ENCODE measurements around the gene MARCHF2.

Gene MARCHF2

GRCh38 chr19:8453616-8454015 is 40.5 kb downstream of the MARCHF2 start:
- no peak overlapping the region for H3K4me3 ChIP-seq (ENCODE audit: low read length)
- TF ChIP-seq ZNF274 (IDR thresholded peaks at IDR 0.05; ENCODE audit: low read depth, low read length): no peak

DNA sequence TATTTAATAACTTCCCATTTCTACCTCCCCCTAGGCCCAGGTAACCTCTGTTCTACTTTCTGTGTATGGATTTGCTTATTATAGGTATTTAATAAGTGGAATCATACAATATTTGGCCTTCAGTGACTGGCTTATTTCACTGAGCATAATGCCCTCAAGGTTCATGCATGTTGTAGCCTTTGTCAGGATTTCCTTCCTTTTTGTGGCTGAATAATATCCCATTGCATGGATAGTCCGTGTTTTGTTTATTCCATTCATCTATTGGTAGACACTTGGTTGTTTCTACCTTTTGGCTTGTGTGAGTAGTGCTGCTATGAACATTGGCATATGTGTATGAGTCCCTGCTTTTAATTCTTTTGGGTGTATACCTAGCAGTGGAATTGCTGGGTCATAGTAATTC is 41.1 kb downstream of the MARCHF2 start:
- TF ChIP-seq ZNF274 (IDR thresholded peaks at IDR 0.05; ENCODE audit: low read depth, low read length): no peak
- no peak overlapping the region for H3K4me3 ChIP-seq (ENCODE audit: low read length)

GRCh38 chr19:8455018-8455417 is 41.9 kb downstream of the MARCHF2 start:
- H3K4me3 ChIP-seq (ENCODE audit: low read length): no peak overlapping the region
- no peak for TF ChIP-seq ZNF274 (IDR thresholded peaks at IDR 0.05; ENCODE audit: low read depth, low read length)

DNA sequence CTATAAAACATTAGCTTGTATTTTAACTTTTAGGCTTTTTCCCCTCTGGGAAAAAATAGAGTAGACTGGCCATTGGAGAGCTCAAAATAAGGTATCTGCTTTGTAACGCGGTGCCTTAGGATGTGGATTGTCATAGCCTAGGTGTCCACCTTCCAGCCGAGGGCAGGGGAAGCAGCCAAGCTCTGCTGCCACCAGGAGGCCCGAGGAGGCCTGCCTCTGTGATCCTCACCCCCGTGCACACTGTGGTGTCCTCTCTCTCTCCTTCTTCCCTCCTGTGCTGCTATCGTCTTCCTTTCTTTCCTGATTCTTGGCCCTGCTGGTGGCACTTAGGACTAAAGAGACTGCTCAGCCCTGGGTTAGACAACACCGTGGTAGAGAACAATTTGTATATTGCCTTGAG is 43.0 kb downstream of the MARCHF2 start:
- TF ChIP-seq ZNF274 (IDR thresholded peaks at IDR 0.05; ENCODE audit: low read depth, low read length): no peak
- no peak overlapping the region for H3K4me3 ChIP-seq (ENCODE audit: low read length)

- H3K4me3 ChIP-seq (ENCODE audit: low read length): no peak overlapping the region
- TF ChIP-seq ZNF274 (IDR thresholded peaks at IDR 0.05; ENCODE audit: low read depth, low read length): no peak
Observed at GRCh38 chr19:8457209-8457608, 44.1 kb downstream of the MARCHF2 start.

- no peak overlapping the region for H3K4me3 ChIP-seq (ENCODE audit: low read length)
- TF ChIP-seq ZNF274 (IDR thresholded peaks at IDR 0.05; ENCODE audit: low read depth, low read length): no peak
Observed at GRCh38 chr19:8457827-8458226, 44.7 kb downstream of the MARCHF2 start.

DNA sequence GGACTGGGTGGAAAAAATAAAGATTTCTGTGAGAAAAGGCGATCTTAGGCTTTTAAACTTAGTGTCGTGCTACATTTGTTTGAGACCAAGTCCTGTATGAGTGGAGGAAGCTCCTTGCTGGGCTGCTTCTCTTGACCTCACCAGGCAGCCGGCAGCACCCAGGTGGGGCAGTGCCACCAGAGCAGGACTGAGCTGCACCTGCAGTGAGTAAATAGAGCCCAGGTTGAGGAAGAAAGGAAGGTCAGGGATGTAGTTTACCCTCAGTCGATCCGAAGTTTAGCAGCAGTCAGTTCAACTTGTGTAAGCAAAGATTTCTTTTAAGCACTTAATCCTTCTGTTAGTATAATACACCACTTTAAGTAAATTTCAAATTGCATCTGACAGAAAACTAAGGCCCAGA is 45.3 kb downstream of the MARCHF2 start:
- TF ChIP-seq ZNF274 (IDR thresholded peaks at IDR 0.05; ENCODE audit: low read depth, low read length): no peak
- H3K4me3 ChIP-seq (ENCODE audit: low read length): no peak overlapping the region

- TF ChIP-seq ZNF274 (IDR thresholded peaks at IDR 0.05; ENCODE audit: low read depth, low read length): no peak
Observed at GRCh38 chr19:8459095-8459494, 46.0 kb downstream of the MARCHF2 start.

DNA sequence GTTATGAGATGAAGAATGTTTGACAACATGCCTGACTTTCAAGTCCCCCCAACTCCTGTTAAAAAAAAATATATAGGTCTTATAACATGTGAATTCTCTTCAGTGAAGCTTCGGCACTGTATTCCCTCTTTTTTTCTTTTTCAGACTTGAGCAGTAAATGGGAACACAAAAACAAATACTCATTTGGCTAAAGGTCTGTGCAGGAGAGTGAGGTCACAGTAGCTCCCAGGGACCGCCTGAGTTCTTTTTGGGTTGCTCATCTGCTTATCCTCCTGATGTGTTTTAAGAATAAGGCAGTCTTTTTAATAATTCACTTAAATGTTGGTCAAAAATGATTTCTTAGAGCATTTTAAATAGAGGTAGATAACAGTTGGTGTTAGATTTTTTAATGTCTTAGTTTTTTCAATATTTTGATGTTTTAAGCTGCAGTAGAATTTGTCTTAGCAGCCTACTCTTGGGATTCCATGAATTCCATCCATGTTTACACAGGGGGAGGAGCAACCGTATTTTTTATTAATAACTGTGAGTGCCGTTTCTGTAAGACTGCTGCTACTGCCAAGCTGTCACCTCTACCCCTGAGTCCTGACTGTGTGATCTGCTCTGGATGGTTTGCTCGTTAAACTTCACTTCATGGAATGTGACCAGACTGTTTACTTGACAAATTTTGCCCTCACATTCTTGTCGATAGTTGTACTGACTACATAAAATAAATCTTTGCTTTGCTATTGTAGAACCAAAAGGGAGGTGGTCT is 46.6 kb downstream of the MARCHF2 start:
- no peak overlapping the region for H3K4me3 ChIP-seq (ENCODE audit: low read length)
- no peak for TF ChIP-seq ZNF274 (IDR thresholded peaks at IDR 0.05; ENCODE audit: low read depth, low read length)

More at GRCh38 chr19:8459095-8459494, 46.0 kb downstream of the MARCHF2 start:
- no peak overlapping the region for H3K4me3 ChIP-seq (ENCODE audit: low read length)

GRCh38 chr19:8460516-8461298 is 47.6 kb downstream of the MARCHF2 start:
- H3K4me3 ChIP-seq (ENCODE audit: low read length): no peak overlapping the region
- TF ChIP-seq ZNF274 (IDR thresholded peaks at IDR 0.05; ENCODE audit: low read depth, low read length): no peak

DNA sequence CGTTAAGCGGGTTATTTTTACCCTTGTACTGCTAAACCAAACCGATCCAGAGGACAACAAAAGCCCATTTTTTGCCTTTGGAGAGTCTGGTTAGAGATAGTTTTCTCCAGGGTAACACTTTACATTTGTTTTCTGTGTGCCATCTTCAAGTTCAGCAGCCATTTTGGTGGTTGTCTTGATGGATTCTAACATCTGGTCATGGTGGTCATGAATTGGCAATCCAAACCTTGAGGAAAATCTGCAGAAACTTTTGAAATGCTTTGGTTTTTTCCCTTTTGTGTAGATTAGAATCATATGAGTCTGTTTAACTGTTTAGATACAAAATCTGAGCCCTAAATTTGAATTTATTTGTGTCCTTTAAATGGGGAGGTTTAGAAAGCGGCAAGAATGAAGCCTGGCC is 48.3 kb downstream of the MARCHF2 start:
- no peak overlapping the region for H3K4me3 ChIP-seq (ENCODE audit: low read length)
- no peak for TF ChIP-seq ZNF274 (IDR thresholded peaks at IDR 0.05; ENCODE audit: low read depth, low read length)

- H3K4me3 ChIP-seq (ENCODE audit: low read length): no peak overlapping the region
- TF ChIP-seq ZNF274 (IDR thresholded peaks at IDR 0.05; ENCODE audit: low read depth, low read length): no peak
Observed at GRCh38 chr19:8461891-8462290, 48.8 kb downstream of the MARCHF2 start.

DNA sequence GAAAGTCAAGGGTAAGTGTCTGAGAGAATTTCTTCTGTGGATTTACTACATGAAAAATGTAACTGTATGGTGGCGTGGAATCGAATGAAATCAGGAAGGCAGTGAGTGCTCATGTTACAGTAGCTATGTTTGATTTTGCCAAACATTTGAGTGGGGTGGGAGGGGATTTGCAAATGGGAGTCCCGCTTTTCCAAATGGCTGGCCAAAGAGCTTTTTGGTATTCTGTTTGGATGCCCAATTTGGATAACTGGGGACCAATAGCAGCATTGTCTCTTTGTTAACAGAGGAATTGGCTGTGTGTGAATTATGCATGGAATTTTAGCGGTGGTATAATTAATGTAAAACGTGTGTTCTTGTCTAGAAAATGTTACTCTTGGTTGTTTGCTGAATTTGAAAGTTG is 49.5 kb downstream of the MARCHF2 start:
- TF ChIP-seq ZNF274 (IDR thresholded peaks at IDR 0.05; ENCODE audit: low read depth, low read length): no peak
- H3K4me3 ChIP-seq (ENCODE audit: low read length): no peak overlapping the region

GRCh38 chr19:8463365-8463764 is 50.3 kb downstream of the MARCHF2 start:
- no peak overlapping the region for H3K4me3 ChIP-seq (ENCODE audit: low read length)
- TF ChIP-seq ZNF274 (IDR thresholded peaks at IDR 0.05; ENCODE audit: low read depth, low read length): no peak

DNA sequence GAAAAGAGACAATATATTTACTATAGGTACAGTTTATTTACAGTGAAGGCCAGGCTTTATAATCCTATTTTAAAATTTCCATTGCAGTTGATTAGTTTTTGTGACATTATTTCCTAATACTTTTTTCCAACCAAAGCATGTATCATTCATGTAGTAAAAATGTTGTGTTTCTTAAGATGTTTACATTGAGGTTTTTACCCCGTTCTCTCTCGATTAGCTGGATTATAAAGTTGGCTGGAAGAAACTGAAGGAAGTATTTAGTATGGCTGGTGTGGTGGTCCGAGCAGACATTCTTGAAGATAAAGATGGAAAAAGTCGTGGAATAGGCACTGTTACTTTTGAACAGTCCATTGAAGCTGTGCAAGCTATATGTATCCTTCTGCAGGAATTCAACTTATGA is 52.9 kb downstream of the MARCHF2 start:
- no peak overlapping the region for H3K4me3 ChIP-seq (ENCODE audit: low read length)
- TF ChIP-seq ZNF274 (IDR thresholded peaks at IDR 0.05; ENCODE audit: low read depth, low read length): no peak

Data from GM08714 (cell line).